Hematopoietic multipotent progenitor cell treated with erythropoietin and hydrocortisone succinate and interleukin-3 and kit ligand, for 17 days (in vitro differentiated cells): ENCODE results near the gene RAD9A.
A peak's percentile ranks its signal among the peaks of the same experiment; 100 is the strongest.
"Not testable (repeated sequence)": the region's sequence is repeated elsewhere in the genome, so short reads cannot be mapped to it uniquely, and the experiment has no call there.

Source experiments
- DNase-seq: peaks from one replicate; pipeline ENCODE4 v3.0.0-alpha.2; 2015; ENCODE audit warnings: low spot score

Gene RAD9A

GRCh38 chr11:67397536-67397935, 5.8 kb downstream of the RAD9A start:
- DNase-seq, result no peak

GRCh38 chr11:67397986-67398660, 6.3 kb downstream of the RAD9A start:
- no peak for DNase-seq

GRCh38 chr11:67398661-67399563, 7.1 kb downstream of the RAD9A start:
- no peak for DNase-seq

GRCh38 chr11:67400251-67400941, 8.6 kb downstream of the RAD9A start:
- DNase-seq, result no peak

GRCh38 chr11:67400942-67401494, 9.2 kb downstream of the RAD9A start:
- DNase-seq, result no peak

- peak; percentile 92 for DNase-seq
Measured at GRCh38 chr11:67401495-67402191, 9.9 kb downstream of the RAD9A start, which contains the start of gene PPP1CA. PPP1CA (minus strand) TSS chr11:67401858; CDS start chr11:67401782, 76 bp downstream.

- not testable (repeated sequence) for DNase-seq
Measured at GRCh38 chr11:67402192-67402839, 10.5 kb downstream of the RAD9A start.

- not testable (repeated sequence) for DNase-seq
Measured at GRCh38 chr11:67403085-67403484, 11.3 kb downstream of the RAD9A start.

- DNase-seq, result no peak
Measured at GRCh38 chr11:67404515-67405195, 12.9 kb downstream of the RAD9A start.

GRCh38 chr11:67405196-67405567, 13.4 kb downstream of the RAD9A start:
- no peak for DNase-seq

GRCh38 chr11:67405688-67406339, 14.0 kb downstream of the RAD9A start:
- DNase-seq, result no peak

GRCh38 chr11:67406420-67406968, 14.7 kb downstream of the RAD9A start:
- no peak for DNase-seq

- no peak for DNase-seq
Measured at GRCh38 chr11:67406969-67407687, 15.3 kb downstream of the RAD9A start.

- DNase-seq, result no peak
Measured at GRCh38 chr11:67407688-67408163, 15.9 kb downstream of the RAD9A start.

GRCh38 chr11:67408437-67409200, 16.8 kb downstream of the RAD9A start:
- no peak for DNase-seq

- DNase-seq, result no peak
Measured at GRCh38 chr11:67409261-67409666, 17.5 kb downstream of the RAD9A start.

GRCh38 chr11:67409781-67410368, 18.1 kb downstream of the RAD9A start:
- DNase-seq, result peak; percentile 52

- no peak for DNase-seq
Measured at GRCh38 chr11:67410369-67410831, 18.6 kb downstream of the RAD9A start.
